ENCODE results near the gene TRPC4AP. TPM values are rescaled to one million over a fixed set of nuclear protein-coding genes. Genes with fewer than 3 reads are reported as not detected.
A peak's percentile ranks its signal among the peaks of the same experiment; 100 is the strongest.

The TRPC4AP gene
- total RNA-seq, 4 donors from 2014 or later: 58.4 to 67.4 (median 63.5) TPM

- intact Hi-C loops (cut with DNase I; ENCODE audit: low total_unique reads): no loop called here
- H3K27me3 ChIP-seq: no peaks in the 10 kb centered on the region
- no peaks in the 10 kb centered on the region for H3K36me3 ChIP-seq
- DNase-seq (no peak), ATAC-seq (no peak)
- no peaks in the 10 kb centered on the region for H3K9me3 ChIP-seq
- no peak overlapping the region for H3K4me3 ChIP-seq
- in situ Hi-C loops (cut with MboI; ENCODE audit: low sequenced_read_pairs in 4 of 4): no loop called here
- TF ChIP-seq POLR2A (IDR thresholded peaks at IDR 0.05): no peak
- TF ChIP-seq, protein P1, sequence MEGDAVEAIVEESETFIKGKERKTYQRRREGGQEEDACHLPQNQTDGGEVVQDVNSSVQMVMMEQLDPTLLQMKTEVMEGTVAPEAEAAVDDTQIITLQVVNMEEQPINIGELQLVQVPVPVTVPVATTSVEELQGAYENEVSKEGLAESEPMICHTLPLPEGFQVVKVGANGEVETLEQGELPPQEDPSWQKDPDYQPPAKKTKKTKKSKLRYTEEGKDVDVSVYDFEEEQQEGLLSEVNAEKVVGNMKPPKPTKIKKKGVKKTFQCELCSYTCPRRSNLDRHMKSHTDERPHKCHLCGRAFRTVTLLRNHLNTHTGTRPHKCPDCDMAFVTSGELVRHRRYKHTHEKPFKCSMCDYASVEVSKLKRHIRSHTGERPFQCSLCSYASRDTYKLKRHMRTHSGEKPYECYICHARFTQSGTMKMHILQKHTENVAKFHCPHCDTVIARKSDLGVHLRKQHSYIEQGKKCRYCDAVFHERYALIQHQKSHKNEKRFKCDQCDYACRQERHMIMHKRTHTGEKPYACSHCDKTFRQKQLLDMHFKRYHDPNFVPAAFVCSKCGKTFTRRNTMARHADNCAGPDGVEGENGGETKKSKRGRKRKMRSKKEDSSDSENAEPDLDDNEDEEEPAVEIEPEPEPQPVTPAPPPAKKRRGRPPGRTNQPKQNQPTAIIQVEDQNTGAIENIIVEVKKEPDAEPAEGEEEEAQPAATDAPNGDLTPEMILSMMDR (IDR thresholded peaks at IDR 0.05 in 4 of 5, conservative IDR thresholded peaks at IDR 0.05 in 1 of 5): no peak
- H3K4me1 ChIP-seq: peaks cover 11 to 19% of the 10 kb centered on the region in 2 donors
- H3K27ac ChIP-seq: peak overlapping the region; percentile 58 to 72 (median 62)
Measured at GRCh38 chr20:34968042-34968775, 124.4 kb downstream of the TRPC4AP start.

DNA sequence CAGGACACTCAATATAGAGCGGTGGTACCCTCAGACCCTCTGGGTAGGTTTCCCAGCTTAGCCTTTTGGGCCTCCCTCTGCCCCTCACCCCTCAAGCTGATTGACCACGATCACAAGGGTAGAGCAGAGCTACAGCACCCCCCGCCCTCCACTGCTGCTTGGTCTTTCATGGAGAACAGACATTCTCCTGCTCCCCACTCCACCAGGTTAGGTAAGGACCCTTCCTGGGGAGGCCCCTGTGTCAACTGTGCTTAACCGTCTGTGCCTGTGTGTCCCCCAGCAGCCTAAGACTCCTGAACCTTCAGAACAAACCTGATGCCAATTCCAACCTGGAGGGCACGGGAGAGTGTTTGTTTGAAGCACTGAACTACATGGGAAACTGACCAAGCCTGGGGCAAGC lies 125.2 kb downstream of the TRPC4AP start:
- no peak for DNase-seq
- Histone ChIP-seq H3K4me1 (peaks cover 11 to 19% of the 10 kb centered on the region in 2 donors), H3K4me3 (no peak overlapping the region), H3K27me3 (no peaks in the 10 kb centered on the region), H3K36me3 (no peaks in the 10 kb centered on the region), H3K27ac (no peak overlapping the region), H3K9me3 (no peaks in the 10 kb centered on the region)
- no peak for ATAC-seq
- intact Hi-C loops (cut with DNase I; ENCODE audit: low total_unique reads): no loop called here
- TF ChIP-seq, protein P1 (IDR thresholded peaks at IDR 0.05 in 4 of 5, conservative IDR thresholded peaks at IDR 0.05 in 1 of 5): no peak
- TF ChIP-seq POLR2A (IDR thresholded peaks at IDR 0.05): no peak
- in situ Hi-C loops (cut with MboI; ENCODE audit: low sequenced_read_pairs in 4 of 4): no loop called here

GRCh38 chr20:34965051-34965450 lies 127.6 kb downstream of the TRPC4AP start:
- Histone ChIP-seq H3K27me3 (no peaks in the 10 kb centered on the region), H3K27ac (no peak overlapping the region), H3K9me3 (no peaks in the 10 kb centered on the region), H3K36me3 (no peaks in the 10 kb centered on the region), H3K4me1 (peaks cover 10 to 17% of the 10 kb centered on the region in 2 donors), H3K4me3 (no peak overlapping the region)
- in situ Hi-C loops (cut with MboI; ENCODE audit: low sequenced_read_pairs in 4 of 4) (no loop called here), intact Hi-C loops (cut with DNase I; ENCODE audit: low total_unique reads) (no loop called here)
- DNase-seq (no peak), ATAC-seq (no peak)
- no peak for TF ChIP-seq POLR2A (IDR thresholded peaks at IDR 0.05)
- TF ChIP-seq, protein P1 (IDR thresholded peaks at IDR 0.05 in 4 of 5, conservative IDR thresholded peaks at IDR 0.05 in 1 of 5): no peak

- Histone ChIP-seq H3K27me3 (no peaks in the 10 kb centered on the region), H3K9me3 (no peaks in the 10 kb centered on the region), H3K27ac (no peak overlapping the region), H3K36me3 (no peaks in the 10 kb centered on the region), H3K4me1 (peaks cover 10 to 17% of the 10 kb centered on the region in 2 donors), H3K4me3 (no peak overlapping the region)
- intact Hi-C loops (cut with DNase I; ENCODE audit: low total_unique reads): no loop called here
- no peak for ATAC-seq
- in situ Hi-C loops (cut with MboI; ENCODE audit: low sequenced_read_pairs in 4 of 4): loop anchor here in 1 of 4 donors (5.0 kb wide), 1 partner anchor 92 kb away; the partner anchor contains the start of gene GGT7
- no peak for DNase-seq
- TF ChIP-seq, protein P1 (IDR thresholded peaks at IDR 0.05 in 4 of 5, conservative IDR thresholded peaks at IDR 0.05 in 1 of 5): no peak
- TF ChIP-seq POLR2A (IDR thresholded peaks at IDR 0.05): no peak
Measured at GRCh38 chr20:34964486-34964885, 128.1 kb downstream of the TRPC4AP start.

Measured in gastrocnemius medialis (tissue), 4 donors.